ENCODE data around the gene MATCAP1.

Gene MATCAP1

DNA sequence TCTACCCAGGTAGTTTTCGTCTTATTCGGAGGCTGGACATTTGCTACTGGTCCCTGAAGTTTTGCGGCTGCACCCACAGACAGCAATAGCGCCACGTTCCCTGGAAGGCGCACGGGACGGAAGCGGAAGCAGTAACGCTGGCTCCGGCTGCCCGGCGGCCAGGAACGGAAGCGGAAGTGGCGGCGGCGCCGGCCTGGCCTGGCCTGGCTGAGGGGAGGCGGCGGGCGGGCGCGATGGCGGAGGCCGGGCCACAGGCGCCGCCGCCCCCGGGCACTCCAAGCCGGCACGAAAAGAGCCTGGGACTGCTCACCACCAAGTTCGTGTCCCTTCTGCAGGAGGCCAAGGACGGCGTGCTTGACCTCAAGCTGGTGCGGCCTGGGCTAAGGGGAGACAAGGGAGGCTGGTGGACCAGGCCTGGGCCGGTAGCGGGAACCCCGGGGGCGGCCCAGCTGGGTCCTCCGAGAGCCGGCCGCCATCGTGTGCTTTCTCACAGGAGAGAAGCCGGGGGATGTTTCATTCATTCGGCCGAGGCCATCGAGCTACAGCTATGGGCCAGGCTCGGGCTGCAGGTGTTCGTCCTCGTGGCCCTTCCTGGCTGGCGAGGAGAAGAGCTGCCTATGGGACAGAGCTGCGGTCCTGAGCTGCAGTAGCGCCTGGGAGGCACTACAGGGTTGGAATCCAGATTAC, 8.4 kb upstream of the MATCAP1 start, which contains the start of gene E2F4:
TSS of gene E2F4 (plus strand) at position 161 of the 687 bp plus-strand sequence. CDS start at position 234, 73 bp downstream.
- Histone ChIP-seq H3K36me3 (ENCODE audit: insufficient read depth, low read length) (peaks cover 48% of the 10 kb centered on the region), H3K79me2 (ENCODE audit: insufficient read depth, low read length) (peaks cover 41% of the 10 kb centered on the region), H3K4me1 (ENCODE audit: insufficient read depth, low read length) (peaks cover 37% of the 10 kb centered on the region), H3K4me3 (ENCODE audit: low read depth in 1 of 2, low read length in 2 of 2) (peak within 1 kb of the TSS; percentile 92 to 94), H3K9ac (ENCODE audit: low read depth, low read length) (peak within 1 kb of the TSS; percentile 85), H2AFZ (ENCODE audit: low read depth, low read length) (peak within 1 kb of the TSS; percentile 80), H3K27ac (ENCODE audit: low read length) (peak within 1 kb of the TSS; percentile 80), H3K9me3 (ENCODE audit: insufficient read depth, low read length, severe bottlenecking) (no peaks in the 10 kb centered on the region), H3K27me3 (ENCODE audit: insufficient read depth, low read length, poor library complexity) (no peaks in the 10 kb centered on the region), H4K20me1 (ENCODE audit: insufficient read depth, low read length) (peaks cover 34% of the 10 kb centered on the region), H3K4me2 (ENCODE audit: insufficient read depth, low read length) (peak within 1 kb of the TSS; percentile 96)
- DNase-seq (peak; percentile 89), ATAC-seq (ENCODE audit: insufficient read depth, low read depth) (peak; percentile 98)
- TF ChIP-seq, protein P1, sequence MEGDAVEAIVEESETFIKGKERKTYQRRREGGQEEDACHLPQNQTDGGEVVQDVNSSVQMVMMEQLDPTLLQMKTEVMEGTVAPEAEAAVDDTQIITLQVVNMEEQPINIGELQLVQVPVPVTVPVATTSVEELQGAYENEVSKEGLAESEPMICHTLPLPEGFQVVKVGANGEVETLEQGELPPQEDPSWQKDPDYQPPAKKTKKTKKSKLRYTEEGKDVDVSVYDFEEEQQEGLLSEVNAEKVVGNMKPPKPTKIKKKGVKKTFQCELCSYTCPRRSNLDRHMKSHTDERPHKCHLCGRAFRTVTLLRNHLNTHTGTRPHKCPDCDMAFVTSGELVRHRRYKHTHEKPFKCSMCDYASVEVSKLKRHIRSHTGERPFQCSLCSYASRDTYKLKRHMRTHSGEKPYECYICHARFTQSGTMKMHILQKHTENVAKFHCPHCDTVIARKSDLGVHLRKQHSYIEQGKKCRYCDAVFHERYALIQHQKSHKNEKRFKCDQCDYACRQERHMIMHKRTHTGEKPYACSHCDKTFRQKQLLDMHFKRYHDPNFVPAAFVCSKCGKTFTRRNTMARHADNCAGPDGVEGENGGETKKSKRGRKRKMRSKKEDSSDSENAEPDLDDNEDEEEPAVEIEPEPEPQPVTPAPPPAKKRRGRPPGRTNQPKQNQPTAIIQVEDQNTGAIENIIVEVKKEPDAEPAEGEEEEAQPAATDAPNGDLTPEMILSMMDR (IDR thresholded peaks at IDR 0.05; ENCODE audit: borderline replicate concordance, extremely low read depth, low read length, poor library complexity, severe bottlenecking): no peak
- no peak for TF ChIP-seq EZH2 (IDR thresholded peaks at IDR 0.05; ENCODE audit: borderline replicate concordance, low read depth, low read length, severe bottlenecking)

DNA sequence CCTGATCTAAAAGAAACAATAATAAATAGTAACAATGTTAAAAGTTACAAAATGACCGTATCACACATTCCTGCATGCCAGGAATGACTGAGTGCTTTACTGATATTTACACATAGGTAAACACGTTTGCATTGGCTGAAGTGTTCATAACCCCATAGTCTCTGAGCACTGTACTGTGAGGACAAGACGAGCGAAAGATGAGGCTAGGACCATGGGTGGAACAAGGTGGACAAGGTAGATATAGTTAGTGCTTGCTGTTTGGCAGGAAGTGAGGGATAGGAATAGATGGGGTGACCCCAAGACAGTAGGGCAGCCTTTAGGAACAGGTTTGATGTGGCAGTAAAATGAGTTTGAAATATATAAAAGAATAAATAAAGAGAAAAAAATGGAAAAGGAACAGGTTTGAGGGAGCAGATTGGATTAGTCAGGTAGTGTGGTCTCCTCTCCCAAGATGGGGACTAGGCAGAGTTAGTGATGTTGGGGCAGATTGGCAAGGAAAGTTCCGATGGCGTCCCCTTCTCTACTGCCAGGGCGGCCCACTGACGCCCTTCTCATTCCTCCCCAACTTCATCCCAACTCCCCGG, 7.7 kb upstream of the MATCAP1 start:
- peak overlapping the region; percentile 92 to 94; a peak in 3 of 4 replicates for H3K4me3 ChIP-seq (ENCODE audit: low read depth in 1 of 2, low read length in 2 of 2)
- H2AFZ ChIP-seq (ENCODE audit: low read depth, low read length): peak overlapping the region; percentile 80
- peaks cover 41% of the 10 kb centered on the region for H3K79me2 ChIP-seq (ENCODE audit: insufficient read depth, low read length)
- H3K27me3 ChIP-seq (ENCODE audit: insufficient read depth, low read length, poor library complexity): no peaks in the 10 kb centered on the region
- peak overlapping the region; percentile 85 for H3K9ac ChIP-seq (ENCODE audit: low read depth, low read length)
- DNase-seq: no peak
- no peaks in the 10 kb centered on the region for H3K9me3 ChIP-seq (ENCODE audit: insufficient read depth, low read length, severe bottlenecking)
- H3K36me3 ChIP-seq (ENCODE audit: insufficient read depth, low read length): peaks cover 42% of the 10 kb centered on the region
- H3K4me1 ChIP-seq (ENCODE audit: insufficient read depth, low read length): peaks cover 37% of the 10 kb centered on the region
- peaks cover 29% of the 10 kb centered on the region for H4K20me1 ChIP-seq (ENCODE audit: insufficient read depth, low read length)
- TF ChIP-seq, protein P1 (IDR thresholded peaks at IDR 0.05; ENCODE audit: borderline replicate concordance, extremely low read depth, low read length, poor library complexity, severe bottlenecking): no peak
- TF ChIP-seq EZH2 (IDR thresholded peaks at IDR 0.05; ENCODE audit: borderline replicate concordance, low read depth, low read length, severe bottlenecking): no peak
- ATAC-seq (ENCODE audit: insufficient read depth, low read depth): 0 out of 3 replicates have a peak, but pooled peaks have one; percentile 0
- peak overlapping the region; percentile 80 for H3K27ac ChIP-seq (ENCODE audit: low read length)
- H3K4me2 ChIP-seq (ENCODE audit: insufficient read depth, low read length): peak overlapping the region; percentile 96

DNA sequence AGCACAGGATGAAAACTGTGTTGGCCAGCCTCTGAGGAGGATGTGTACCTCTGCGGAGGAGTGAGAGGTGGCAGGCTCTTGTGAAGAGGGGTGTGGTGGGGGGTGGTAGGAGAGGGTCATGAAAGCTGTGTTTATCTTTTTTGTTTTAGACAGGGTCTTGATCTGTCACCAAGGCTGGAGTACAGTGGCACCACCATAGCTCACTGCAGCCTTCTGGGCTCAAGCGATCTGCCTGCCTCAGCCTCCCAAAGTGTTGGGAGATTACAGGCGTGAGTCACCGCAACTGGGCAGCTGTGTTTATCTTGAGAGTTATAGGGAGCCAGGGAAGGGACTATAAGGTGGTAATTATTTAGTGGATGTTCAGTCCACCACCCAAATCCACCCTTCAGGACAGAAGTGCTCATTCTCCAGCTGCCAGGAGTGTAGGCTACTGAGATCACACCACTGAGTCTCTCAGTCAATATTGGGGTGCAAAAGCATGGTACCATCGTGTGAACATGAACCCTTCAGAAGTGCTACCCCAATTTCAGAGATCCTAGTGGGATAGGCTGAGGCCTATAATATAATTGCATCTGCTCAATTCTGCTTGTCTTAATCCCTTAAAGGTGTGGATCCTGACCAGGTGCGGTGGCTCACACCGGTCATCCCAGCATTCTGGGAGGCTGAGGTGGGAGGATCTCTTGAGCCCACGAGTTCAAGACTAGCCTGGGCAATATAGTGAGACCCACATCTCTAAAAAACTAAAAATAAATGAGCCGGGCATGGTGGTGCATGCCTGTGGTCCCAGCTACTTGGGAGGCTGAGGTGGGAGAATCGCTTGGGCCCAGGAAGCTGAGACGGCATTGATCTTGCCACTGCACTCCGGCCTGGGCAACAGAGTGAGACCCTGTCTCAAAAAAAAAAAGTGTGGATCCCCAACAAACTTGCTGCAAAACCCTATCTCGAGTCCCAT, 7.0 kb upstream of the MATCAP1 start:
- H3K27ac ChIP-seq (ENCODE audit: low read length): no peak overlapping the region
- H3K36me3 ChIP-seq (ENCODE audit: insufficient read depth, low read length): peaks cover 34% of the 10 kb centered on the region
- peak overlapping the region; percentile 80 for H2AFZ ChIP-seq (ENCODE audit: low read depth, low read length)
- TF ChIP-seq, protein P1 (IDR thresholded peaks at IDR 0.05; ENCODE audit: borderline replicate concordance, extremely low read depth, low read length, poor library complexity, severe bottlenecking): no peak
- no peak for TF ChIP-seq EZH2 (IDR thresholded peaks at IDR 0.05; ENCODE audit: borderline replicate concordance, low read depth, low read length, severe bottlenecking)
- ATAC-seq (ENCODE audit: insufficient read depth, low read depth) (no peak), DNase-seq (no peak)
- H3K9me3 ChIP-seq (ENCODE audit: insufficient read depth, low read length, severe bottlenecking): no peaks in the 10 kb centered on the region
- H3K4me2 ChIP-seq (ENCODE audit: insufficient read depth, low read length): peak overlapping the region; percentile 96
- H3K9ac ChIP-seq (ENCODE audit: low read depth, low read length): peak overlapping the region; percentile 85
- peaks cover 41% of the 10 kb centered on the region for H3K79me2 ChIP-seq (ENCODE audit: insufficient read depth, low read length)
- H3K4me1 ChIP-seq (ENCODE audit: insufficient read depth, low read length): peaks cover 40% of the 10 kb centered on the region
- no peaks in the 10 kb centered on the region for H3K27me3 ChIP-seq (ENCODE audit: insufficient read depth, low read length, poor library complexity)
- H3K4me3 ChIP-seq (ENCODE audit: low read depth in 1 of 2, low read length in 2 of 2): peak overlapping the region in 1 of 2 experiments; percentile 94; a peak in 1 of 4 replicates
- peaks cover 25% of the 10 kb centered on the region for H4K20me1 ChIP-seq (ENCODE audit: insufficient read depth, low read length)
